A673 (cell line): Measurements from ENCODE around the gene OR1E2.

ENCODE experiments used
- EZH2 ChIP-seq: fragments of 200-600 bp; sonication (generic); IDR thresholded peaks from 2 replicates; pipeline ENCODE4 v1.6.1; 2017; ENCODE audit warnings: borderline replicate concordance, low read depth, mild to moderate bottlenecking, mixed read lengths, antibody characterized with exemption, low read length; ENCODE audit not compliant: poor library complexity, severe bottlenecking
- TF ChIP-seq, protein P1 (sequence below): fragments of 300-800, 200-600 bp; sonication (generic); conservative IDR thresholded peaks from 2 replicates; pipeline ENCODE4 v1.5.1; 2017; ENCODE audit warnings: low read depth, mild to moderate bottlenecking, antibody characterized with exemption, low read length, moderate library complexity, mixed read lengths

DNA sequence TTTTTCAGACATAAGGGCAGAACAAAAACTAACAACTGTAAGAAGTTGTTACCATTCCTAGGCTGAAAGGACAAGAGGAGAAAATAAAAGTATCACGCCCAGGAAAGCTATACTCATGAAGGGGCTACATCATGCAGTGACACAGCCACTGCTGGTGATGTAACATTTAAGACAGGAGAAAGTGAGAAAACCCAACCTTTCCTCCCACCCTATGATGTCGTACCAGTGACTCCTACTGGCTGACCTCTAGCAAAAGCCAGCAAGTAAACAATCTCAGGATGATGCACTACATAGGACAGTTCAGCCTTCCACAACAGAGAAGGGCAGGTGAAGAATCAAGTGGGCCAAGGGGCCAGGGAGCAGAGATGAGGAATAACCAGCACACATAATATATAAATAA lies 14.0 kb upstream of the OR1E2 start:
- TF ChIP-seq, protein P1, sequence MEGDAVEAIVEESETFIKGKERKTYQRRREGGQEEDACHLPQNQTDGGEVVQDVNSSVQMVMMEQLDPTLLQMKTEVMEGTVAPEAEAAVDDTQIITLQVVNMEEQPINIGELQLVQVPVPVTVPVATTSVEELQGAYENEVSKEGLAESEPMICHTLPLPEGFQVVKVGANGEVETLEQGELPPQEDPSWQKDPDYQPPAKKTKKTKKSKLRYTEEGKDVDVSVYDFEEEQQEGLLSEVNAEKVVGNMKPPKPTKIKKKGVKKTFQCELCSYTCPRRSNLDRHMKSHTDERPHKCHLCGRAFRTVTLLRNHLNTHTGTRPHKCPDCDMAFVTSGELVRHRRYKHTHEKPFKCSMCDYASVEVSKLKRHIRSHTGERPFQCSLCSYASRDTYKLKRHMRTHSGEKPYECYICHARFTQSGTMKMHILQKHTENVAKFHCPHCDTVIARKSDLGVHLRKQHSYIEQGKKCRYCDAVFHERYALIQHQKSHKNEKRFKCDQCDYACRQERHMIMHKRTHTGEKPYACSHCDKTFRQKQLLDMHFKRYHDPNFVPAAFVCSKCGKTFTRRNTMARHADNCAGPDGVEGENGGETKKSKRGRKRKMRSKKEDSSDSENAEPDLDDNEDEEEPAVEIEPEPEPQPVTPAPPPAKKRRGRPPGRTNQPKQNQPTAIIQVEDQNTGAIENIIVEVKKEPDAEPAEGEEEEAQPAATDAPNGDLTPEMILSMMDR = 0 out of 2 replicates have a peak, but pooled peaks have one; percentile 21
- TF ChIP-seq EZH2 = no peak
